ENCODE measurements around the gene SRPK1. TPM values are rescaled to one million over a fixed set of nuclear protein-coding genes. Genes with fewer than 3 reads are reported as not detected.
A peak's percentile ranks its signal among the peaks of the same experiment; 100 is the strongest.
"Not testable (repeated sequence)": the region's sequence is repeated elsewhere in the genome, so short reads cannot be mapped to it uniquely, and the experiment has no call there.

The SRPK1 gene
- total RNA-seq, 1 donor from 2014 or later: 51.5 TPM

DNA sequence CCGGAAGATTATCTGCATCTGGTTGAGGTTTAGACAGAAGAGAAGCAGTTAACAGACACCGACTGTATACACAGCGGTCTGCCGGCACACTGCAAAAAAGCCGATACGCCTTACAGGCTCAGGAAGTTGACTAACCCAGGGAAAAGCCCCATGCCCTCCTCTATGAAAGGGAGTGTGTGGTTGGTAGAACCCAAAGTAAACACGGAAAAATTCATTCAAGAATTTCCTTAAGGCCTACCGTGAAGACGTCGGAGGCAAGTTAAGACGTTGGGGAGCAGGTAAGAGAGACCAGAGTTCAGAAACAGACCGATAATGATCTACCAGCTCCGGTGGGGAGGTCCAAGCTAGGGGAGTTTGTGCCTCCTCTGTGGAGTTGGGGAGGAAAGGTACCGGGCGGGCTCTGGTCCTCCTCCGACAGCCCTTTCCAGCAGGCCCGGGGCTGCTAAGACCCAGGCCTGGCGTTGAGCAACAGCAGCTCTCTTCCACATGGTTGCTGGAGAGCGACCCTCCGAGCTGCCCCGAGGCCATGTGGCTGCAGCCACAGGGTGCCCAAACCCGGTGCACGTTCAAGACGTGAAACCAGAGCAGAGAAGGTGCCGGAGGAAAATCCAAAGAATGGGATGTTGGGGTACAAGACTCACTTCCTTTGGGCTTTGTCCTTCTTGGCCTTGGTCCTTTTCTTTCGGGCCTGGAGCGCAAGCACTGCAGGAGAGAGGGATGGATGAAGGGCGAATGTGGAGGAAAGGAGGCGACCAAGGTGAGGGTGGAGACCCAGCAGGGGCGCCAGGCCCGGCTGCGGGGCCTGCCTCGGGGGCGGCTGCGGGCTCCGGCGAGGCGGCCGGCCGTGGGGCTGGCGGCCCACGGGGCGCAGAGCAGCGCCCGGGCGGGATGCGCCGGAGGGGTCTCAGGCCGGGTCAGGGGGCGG, 809 bp downstream of the SRPK1 start:
- ChIA-PET CTCF (no interaction called here), POLR2A (interaction anchor here (1.4 kb wide), 1 partner anchor 107 kb away, joined by 6 read pairs; the partner anchor contains the start of gene MAPK14)
- TF ChIP-seq, protein P1, sequence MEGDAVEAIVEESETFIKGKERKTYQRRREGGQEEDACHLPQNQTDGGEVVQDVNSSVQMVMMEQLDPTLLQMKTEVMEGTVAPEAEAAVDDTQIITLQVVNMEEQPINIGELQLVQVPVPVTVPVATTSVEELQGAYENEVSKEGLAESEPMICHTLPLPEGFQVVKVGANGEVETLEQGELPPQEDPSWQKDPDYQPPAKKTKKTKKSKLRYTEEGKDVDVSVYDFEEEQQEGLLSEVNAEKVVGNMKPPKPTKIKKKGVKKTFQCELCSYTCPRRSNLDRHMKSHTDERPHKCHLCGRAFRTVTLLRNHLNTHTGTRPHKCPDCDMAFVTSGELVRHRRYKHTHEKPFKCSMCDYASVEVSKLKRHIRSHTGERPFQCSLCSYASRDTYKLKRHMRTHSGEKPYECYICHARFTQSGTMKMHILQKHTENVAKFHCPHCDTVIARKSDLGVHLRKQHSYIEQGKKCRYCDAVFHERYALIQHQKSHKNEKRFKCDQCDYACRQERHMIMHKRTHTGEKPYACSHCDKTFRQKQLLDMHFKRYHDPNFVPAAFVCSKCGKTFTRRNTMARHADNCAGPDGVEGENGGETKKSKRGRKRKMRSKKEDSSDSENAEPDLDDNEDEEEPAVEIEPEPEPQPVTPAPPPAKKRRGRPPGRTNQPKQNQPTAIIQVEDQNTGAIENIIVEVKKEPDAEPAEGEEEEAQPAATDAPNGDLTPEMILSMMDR (IDR thresholded peaks at IDR 0.05): no peak
- H3K27me3 Mint-ChIP-seq: no peaks in the 10 kb centered on the region
- H3K9me3 Mint-ChIP-seq: no peaks in the 10 kb centered on the region
- DNase-seq: peak; percentile 26
- H3K4me3 Mint-ChIP-seq: peak overlapping the region; percentile 92
- peaks cover 33% of the 10 kb centered on the region for H3K4me1 Mint-ChIP-seq
- peaks cover 21% of the 10 kb centered on the region for H3K36me3 Mint-ChIP-seq (ENCODE audit: low read depth)
- H3K27ac Mint-ChIP-seq: peak overlapping the region; percentile 86
- intact Hi-C loops (cut with micrococcal nuclease): loop anchor here (2.0 to 10.0 kb wide), 2 partner anchors 107 to 175 kb away; partner anchors contain the start of gene MAPK14
- ATAC-seq (ENCODE audit: low read depth): peak; percentile 38

DNA sequence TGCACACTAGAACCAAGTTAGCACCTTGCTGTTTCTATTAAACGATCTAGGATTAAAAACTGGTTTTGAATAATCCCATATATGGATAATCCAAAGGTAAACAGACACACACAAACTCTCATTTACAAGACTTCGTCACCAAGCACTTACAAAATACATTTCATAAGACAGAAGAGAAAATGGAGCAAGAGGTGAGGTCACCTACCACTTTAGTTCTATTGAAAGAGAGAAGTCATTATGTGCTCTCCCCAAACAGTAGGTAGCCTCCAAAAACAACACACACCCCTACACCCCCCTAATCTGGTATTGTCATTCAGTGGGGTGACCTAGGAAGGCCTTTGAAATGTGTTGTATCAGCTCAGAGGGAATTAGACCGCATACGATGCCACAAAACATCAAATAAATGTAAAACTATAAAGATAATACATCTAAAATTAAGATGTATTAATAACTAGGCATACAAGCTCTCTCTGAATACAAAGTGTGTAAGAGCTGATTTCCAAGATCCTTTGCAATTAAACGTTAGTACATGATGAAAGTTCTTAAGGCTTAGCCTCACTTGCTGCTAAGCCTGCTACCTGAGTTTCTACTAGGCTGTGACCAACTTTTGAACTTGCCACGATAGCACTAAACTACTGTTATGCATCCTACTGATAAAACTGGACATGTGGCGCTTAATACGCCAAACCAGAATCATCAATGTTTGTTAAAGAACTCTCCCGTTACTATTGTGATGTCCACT, 1.6 kb downstream of the SRPK1 start:
- intact Hi-C loops (cut with micrococcal nuclease): no loop called here
- CTCF ChIA-PET: no interaction called here

DNA sequence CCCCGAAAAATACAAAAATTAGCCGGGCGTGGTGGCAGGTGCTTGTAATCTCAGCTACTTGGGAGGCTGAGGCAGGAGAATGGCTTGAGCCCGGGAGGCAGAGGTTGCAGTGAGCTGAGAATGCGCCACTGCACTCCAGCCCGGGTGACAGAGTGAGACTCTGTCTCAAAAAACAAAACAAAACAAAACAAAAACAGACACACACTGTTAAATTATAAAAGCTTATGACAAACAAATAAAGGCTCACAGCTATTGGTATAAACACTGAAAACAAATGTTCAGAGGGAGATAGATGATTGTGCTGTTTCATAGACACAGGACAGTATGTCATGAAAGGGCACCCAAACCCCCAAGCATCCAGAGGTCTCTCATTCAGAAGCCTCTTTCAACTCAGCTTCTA, 4.0 kb downstream of the SRPK1 start:
- CTCF ChIA-PET; intact Hi-C loops (cut with micrococcal nuclease); H3K9me3 Mint-ChIP-seq; H3K4me3 Mint-ChIP-seq; ATAC-seq (ENCODE audit: low read depth); DNase-seq; H3K27me3 Mint-ChIP-seq; POLR2A ChIA-PET: not testable (repeated sequence)
- peaks cover 33% of the 10 kb centered on the region for H3K4me1 Mint-ChIP-seq
- H3K27ac Mint-ChIP-seq: peak overlapping the region; percentile 14
- peaks cover 41% of the 10 kb centered on the region for H3K36me3 Mint-ChIP-seq (ENCODE audit: low read depth)

More for the DNA sequence above, 1.6 kb downstream of the SRPK1 start:
- H3K27me3 Mint-ChIP-seq: no peaks in the 10 kb centered on the region
- DNase-seq (no peak), ATAC-seq (ENCODE audit: low read depth) (no peak)
- peak overlapping the region; percentile 86 for H3K27ac Mint-ChIP-seq
- H3K36me3 Mint-ChIP-seq (ENCODE audit: low read depth): peaks cover 23% of the 10 kb centered on the region
- H3K4me1 Mint-ChIP-seq: peaks cover 33% of the 10 kb centered on the region
- no peaks in the 10 kb centered on the region for H3K9me3 Mint-ChIP-seq
- H3K4me3 Mint-ChIP-seq: peak overlapping the region; percentile 92
- TF ChIP-seq, protein P1 (IDR thresholded peaks at IDR 0.05): no peak
- POLR2A ChIA-PET: no interaction called here

DNA sequence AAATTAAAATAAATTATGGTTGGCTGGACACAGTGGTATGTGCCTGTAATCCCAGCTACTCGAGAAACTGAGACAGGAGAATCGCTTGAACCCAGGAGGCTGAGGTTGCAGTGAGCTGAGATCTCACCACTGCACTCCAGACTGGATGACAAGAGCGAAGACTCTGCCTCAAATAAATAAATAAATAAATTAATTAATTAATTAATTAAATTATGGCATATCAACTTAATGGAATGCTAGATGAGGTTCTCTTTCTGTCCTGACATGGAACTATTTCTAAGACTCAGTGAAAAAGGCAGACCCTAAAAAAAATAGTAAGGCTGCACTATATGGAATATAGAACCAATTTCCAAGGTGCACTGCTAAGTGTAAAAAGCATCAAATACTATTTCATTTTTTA, 4.8 kb downstream of the SRPK1 start:
- TF ChIP-seq, protein P1 (IDR thresholded peaks at IDR 0.05): no peak
- Mint-ChIP-seq H3K27ac (no peak overlapping the region), H3K9me3 (peaks cover under 1% of the 10 kb centered on the region), H3K36me3 (ENCODE audit: low read depth) (peaks cover 47% of the 10 kb centered on the region), H3K4me3 (no peak overlapping the region), H3K4me1 (peaks cover 27% of the 10 kb centered on the region), H3K27me3 (no peaks in the 10 kb centered on the region)
- intact Hi-C loops (cut with micrococcal nuclease): no loop called here
- DNase-seq: no peak
- no peak for ATAC-seq (ENCODE audit: low read depth)
- CTCF ChIA-PET: no interaction called here
- POLR2A ChIA-PET: no interaction called here

DNA sequence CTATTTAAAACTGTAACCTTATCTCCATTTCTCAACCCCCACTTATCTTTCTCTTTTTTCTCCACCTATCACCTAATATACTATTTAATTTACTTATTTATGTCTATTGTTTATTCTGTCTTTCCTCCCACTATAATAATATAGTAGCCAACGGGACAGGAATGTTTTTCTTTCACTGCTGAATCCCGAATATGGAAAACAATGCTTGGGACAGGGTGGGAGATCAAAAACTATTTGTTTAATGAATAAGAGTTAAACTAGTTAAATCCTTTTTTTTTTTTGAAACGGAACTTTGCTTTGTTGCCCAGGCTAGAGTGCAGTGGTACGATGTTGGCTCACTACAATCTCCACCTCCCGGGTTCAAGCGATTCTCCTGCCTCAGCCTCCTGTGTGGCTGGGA, 6.4 kb downstream of the SRPK1 start:
- DNase-seq: no peak
- Mint-ChIP-seq H3K9me3 (peaks cover 11% of the 10 kb centered on the region), H3K4me1 (peaks cover 24% of the 10 kb centered on the region), H3K4me3 (no peak overlapping the region), H3K27me3 (no peaks in the 10 kb centered on the region), H3K36me3 (ENCODE audit: low read depth) (peaks cover 54% of the 10 kb centered on the region), H3K27ac (no peak overlapping the region)
- TF ChIP-seq, protein P1 (IDR thresholded peaks at IDR 0.05): no peak
- intact Hi-C loops (cut with micrococcal nuclease): no loop called here
- POLR2A ChIA-PET: no interaction called here
- no peak for ATAC-seq (ENCODE audit: low read depth)
- CTCF ChIA-PET: no interaction called here

All from activated B cell treated with CpG ODN at 0.5 μM for 24 hours (primary cell).